GM21447 (cell line): ENCODE results near the gene MGAT5B.
A peak's percentile ranks its signal among the peaks of the same experiment; 100 is the strongest.
"Not testable (repeated sequence)": the region's sequence is repeated elsewhere in the genome, so short reads cannot be mapped to it uniquely, and the experiment has no call there.

Experiments used
- ATAC-seq: cut with Tn5 transposase; IDR thresholded peaks from one replicate; pipeline ENCODE4 v1.9.1; 2021; ENCODE audit not compliant: unreplicated experiment

The MGAT5B gene

GRCh38 chr17:76868176-76868668 is at the start of gene MGAT5B:
TSS of gene MGAT5B (plus strand) at chr17:76868404. CDS start at chr17:76869030, 626 bp downstream.
- ATAC-seq: peak; percentile 51

GRCh38 chr17:76820039-76820438 is 48.2 kb upstream of the MGAT5B start:
- ATAC-seq: no peak

GRCh38 chr17:76820561-76820960 is 47.6 kb upstream of the MGAT5B start:
- ATAC-seq: no peak

- ATAC-seq: no peak
Observed at GRCh38 chr17:76822184-76822778, 45.9 kb upstream of the MGAT5B start.

- ATAC-seq: no peak
Observed at GRCh38 chr17:76824093-76824492, 44.1 kb upstream of the MGAT5B start.

GRCh38 chr17:76826330-76827068 is 41.7 kb upstream of the MGAT5B start:
- no peak for ATAC-seq

- ATAC-seq: no peak
Observed at GRCh38 chr17:76827736-76828135, 40.5 kb upstream of the MGAT5B start.

- no peak for ATAC-seq
Observed at GRCh38 chr17:76830987-76831715, 37.1 kb upstream of the MGAT5B start.

- no peak for ATAC-seq
Observed at GRCh38 chr17:76833034-76833644, 35.1 kb upstream of the MGAT5B start.

- no peak for ATAC-seq
Observed at GRCh38 chr17:76833747-76834146, 34.5 kb upstream of the MGAT5B start.

- no peak for ATAC-seq
Observed at GRCh38 chr17:76834870-76835269, 33.3 kb upstream of the MGAT5B start.

GRCh38 chr17:76840443-76840767 is 27.8 kb upstream of the MGAT5B start:
- no peak for ATAC-seq

GRCh38 chr17:76840884-76841775 is 27.1 kb upstream of the MGAT5B start:
- no peak for ATAC-seq

GRCh38 chr17:76841776-76842405 is 26.3 kb upstream of the MGAT5B start:
- no peak for ATAC-seq

GRCh38 chr17:76843068-76843467 is 25.1 kb upstream of the MGAT5B start:
- not testable (repeated sequence) for ATAC-seq

GRCh38 chr17:76843703-76844484 is 24.3 kb upstream of the MGAT5B start:
- ATAC-seq: no peak

- ATAC-seq: no peak
Observed at GRCh38 chr17:76844485-76844829, 23.7 kb upstream of the MGAT5B start.

GRCh38 chr17:76844846-76845245 is 23.4 kb upstream of the MGAT5B start:
- ATAC-seq: no peak

- no peak for ATAC-seq
Observed at GRCh38 chr17:76845541-76846017, 22.6 kb upstream of the MGAT5B start.
